Caco-2 (cell line): ENCODE measurements around the gene FIGNL1. TPM values are rescaled to one million over a fixed set of nuclear protein-coding genes. Genes with fewer than 3 reads are reported as not detected.
A peak's percentile ranks its signal among the peaks of the same experiment; 100 is the strongest.

Experiments used
- BruUV-seq: library from RNA; stranded (reverse); fragments of 400-500 nt; replicated peaks from 2 replicates; lab custom pipeline; 2021; lab: Mats Ljungman, UMichigan
- CTCF ChIA-PET: fragments of 300-600 bp; sonication (Branson Sonifier 250); formaldehyde crosslinking; loops from one replicate; lab custom pipeline; 2022; ENCODE audit warnings: antibody characterized with exemption; lab: Charles Lee
- POLR2A ChIA-PET: fragments of 300-600 bp; sonication (Branson Sonifier 250); formaldehyde crosslinking; loops from one replicate; lab custom pipeline; 2022; ENCODE audit warnings: antibody characterized with exemption; lab: Charles Lee
- DNase-seq, 2 experiments: peaks; one replicate each; pipeline versions ENCODE4 v3.0.0 to v3.0.0-alpha.2; 2020 to 2022
- H3K27me3 ChIP-seq: replicated peaks from 2 replicates; pipeline ENCODE4 v1.6.0; 2011; ENCODE audit warnings: low read length; ENCODE audit not compliant: control insufficient read depth, insufficient read depth
- H3K36me3 ChIP-seq: 2 replicates; pipeline ENCODE4 v1.5.1; 2011; ENCODE audit warnings: low read length; ENCODE audit not compliant: control insufficient read depth, insufficient read depth
- H3K4me1 ChIP-seq: fragments of 250-450 bp; sonication (Bioruptor Pico); 2 replicates; pipeline ENCODE4 v1.5.1; 2020; ENCODE audit warnings: mild to moderate bottlenecking
- H3K4me3 ChIP-seq: 2 replicates; pipeline ENCODE4 v1.5.1; 2011; ENCODE audit warnings: low read depth, mild to moderate bottlenecking, control low read depth, low read length
- H3K9me3 ChIP-seq: fragments of 250-450 bp; sonication (Bioruptor Pico); 2 replicates; pipeline ENCODE4 v1.5.1; 2020; ENCODE audit warnings: mild to moderate bottlenecking, moderate library complexity
- H3K27ac Mint-ChIP-seq: one replicate; pipeline ENCODE4 v1.8.0; 2022; ENCODE audit warnings: mixed read lengths; ENCODE audit not compliant: unreplicated experiment
- H3K27me3 Mint-ChIP-seq: one replicate; pipeline ENCODE4 v1.8.0; 2022; ENCODE audit warnings: mixed read lengths; ENCODE audit not compliant: insufficient read depth, unreplicated experiment
- H3K36me3 Mint-ChIP-seq: one replicate; pipeline ENCODE4 v1.8.0; 2022; ENCODE audit warnings: mild to moderate bottlenecking, mixed read lengths; ENCODE audit not compliant: insufficient read depth, unreplicated experiment
- H3K4me1 Mint-ChIP-seq: one replicate; pipeline ENCODE4 v1.8.0; 2022; ENCODE audit warnings: low read depth, mixed read lengths; ENCODE audit not compliant: unreplicated experiment
- H3K4me3 Mint-ChIP-seq: one replicate; pipeline ENCODE4 v1.8.0; 2022; ENCODE audit warnings: mild to moderate bottlenecking, moderate library complexity, mixed read lengths; ENCODE audit not compliant: unreplicated experiment
- H3K9me3 Mint-ChIP-seq: one replicate; pipeline ENCODE4 v1.8.0; 2022; ENCODE audit warnings: mixed read lengths; ENCODE audit not compliant: unreplicated experiment
- CTCF ChIP-seq, 2 experiments: fragments of 200-600 bp in 1 of 2; IDR thresholded peaks; 1 replicate in 1 of 2; 2 replicates in 1 of 2; pipeline versions ENCODE4 v1.5.1 to v1.8.0; 2011 to 2022; ENCODE audit warnings: antibody characterized with exemption in 1 of 2, control low read depth in 1 of 2, inconsistent platforms in 1 of 2, low read depth in 1 of 2, low read length in 1 of 2, mild to moderate bottlenecking in 1 of 2, moderate library complexity in 1 of 2; ENCODE audit not compliant: insufficient read depth in 1 of 2, severe bottlenecking in 1 of 2, unreplicated experiment in 1 of 2
- intact Hi-C: fragments of 100-400 bp; cut with micrococcal nuclease; formaldehyde crosslinking; loops from one replicate; pipeline ENCODE4 v1.10.0; 2022; ENCODE audit not compliant: unreplicated experiment
- total RNA-seq: library from RNA; stranded (reverse); gene quantifications from 2 replicates; pipeline ENCODE4 v1.2.3, GENCODE V29; 2022

FIGNL1 gene
- total RNA-seq, 1 experiment from 2014 or later: 47.2 TPM

GRCh38 chr7:50436133-50436806, 13.9 kb downstream of the FIGNL1 start:
- no peaks in the 10 kb centered on the region; the same call in 1 of the 2 replicates for H3K36me3 ChIP-seq
- DNase-seq: peak in 1 of 2 experiments; percentile 31
- H3K36me3 Mint-ChIP-seq: peaks cover 18% of the 10 kb centered on the region
- ChIA-PET CTCF (no interaction called here), POLR2A (no interaction called here)
- H3K9me3 Mint-ChIP-seq: no peaks in the 10 kb centered on the region
- no peak for TF ChIP-seq CTCF (IDR thresholded peaks at IDR 0.05; ENCODE audit: insufficient read depth in 1 of 2, low read depth in 1 of 2, low read length in 1 of 2, severe bottlenecking in 1 of 2, unreplicated experiment in 1 of 2)
- H3K4me3 ChIP-seq: no peak overlapping the region
- intact Hi-C loops: no loop called here
- peaks cover 7% of the 10 kb centered on the region for H3K4me1 Mint-ChIP-seq
- H3K27me3 ChIP-seq: no peaks in the 10 kb centered on the region
- peaks cover 9% of the 10 kb centered on the region for H3K4me1 ChIP-seq
- H3K4me3 Mint-ChIP-seq: no peak overlapping the region
- H3K9me3 ChIP-seq: no peaks in the 10 kb centered on the region
- no TSS peak for BruUV-seq
- H3K27ac Mint-ChIP-seq: peak overlapping the region; percentile 63
- no peaks in the 10 kb centered on the region for H3K27me3 Mint-ChIP-seq

- intact Hi-C loops: no loop called here
- H3K36me3 ChIP-seq: no peaks in the 10 kb centered on the region
- TF ChIP-seq CTCF (IDR thresholded peaks at IDR 0.05; ENCODE audit: insufficient read depth in 1 of 2, low read depth in 1 of 2, low read length in 1 of 2, severe bottlenecking in 1 of 2, unreplicated experiment in 1 of 2): no peak
- BruUV-seq: no TSS peak
- ChIA-PET POLR2A (no interaction called here), CTCF (no interaction called here)
- no peak overlapping the region for H3K27ac Mint-ChIP-seq
- peaks cover 17% of the 10 kb centered on the region for H3K4me1 Mint-ChIP-seq
- no peak for DNase-seq
- no peaks in the 10 kb centered on the region for H3K27me3 ChIP-seq
- H3K4me3 ChIP-seq: no peak overlapping the region
- no peaks in the 10 kb centered on the region for H3K27me3 Mint-ChIP-seq
- no peaks in the 10 kb centered on the region for H3K9me3 ChIP-seq
- no peak overlapping the region for H3K4me3 Mint-ChIP-seq
- H3K36me3 Mint-ChIP-seq: peaks cover 9% of the 10 kb centered on the region
- no peaks in the 10 kb centered on the region for H3K9me3 Mint-ChIP-seq
- peaks cover 28% of the 10 kb centered on the region for H3K4me1 ChIP-seq
Measured at GRCh38 chr7:50431722-50432305, 18.3 kb downstream of the FIGNL1 start.

- DNase-seq: no peak
- POLR2A ChIA-PET: no interaction called here
- Histone ChIP-seq H3K27me3 (no peaks in the 10 kb centered on the region), H3K9me3 (peaks cover under 1% of the 10 kb centered on the region; the same call in 1 of the 2 replicates), H3K4me3 (no peak overlapping the region), H3K4me1 (peaks cover 28% of the 10 kb centered on the region), H3K36me3 (no peaks in the 10 kb centered on the region)
- no peak overlapping the region for H3K4me3 Mint-ChIP-seq
- no peaks in the 10 kb centered on the region for H3K27me3 Mint-ChIP-seq
- no TSS peak for BruUV-seq
- H3K27ac Mint-ChIP-seq: no peak overlapping the region
- CTCF ChIA-PET: no interaction called here
- H3K9me3 Mint-ChIP-seq: no peaks in the 10 kb centered on the region
- peaks cover 19% of the 10 kb centered on the region for H3K4me1 Mint-ChIP-seq
- H3K36me3 Mint-ChIP-seq: peaks cover 7% of the 10 kb centered on the region
- TF ChIP-seq CTCF (IDR thresholded peaks at IDR 0.05; ENCODE audit: insufficient read depth in 1 of 2, low read depth in 1 of 2, low read length in 1 of 2, severe bottlenecking in 1 of 2, unreplicated experiment in 1 of 2): no peak
- intact Hi-C loops: no loop called here
Measured at GRCh38 chr7:50431316-50431715, 18.8 kb downstream of the FIGNL1 start.
